Measurements from ENCODE around the gene LRRC28.

Gene LRRC28

DNA sequence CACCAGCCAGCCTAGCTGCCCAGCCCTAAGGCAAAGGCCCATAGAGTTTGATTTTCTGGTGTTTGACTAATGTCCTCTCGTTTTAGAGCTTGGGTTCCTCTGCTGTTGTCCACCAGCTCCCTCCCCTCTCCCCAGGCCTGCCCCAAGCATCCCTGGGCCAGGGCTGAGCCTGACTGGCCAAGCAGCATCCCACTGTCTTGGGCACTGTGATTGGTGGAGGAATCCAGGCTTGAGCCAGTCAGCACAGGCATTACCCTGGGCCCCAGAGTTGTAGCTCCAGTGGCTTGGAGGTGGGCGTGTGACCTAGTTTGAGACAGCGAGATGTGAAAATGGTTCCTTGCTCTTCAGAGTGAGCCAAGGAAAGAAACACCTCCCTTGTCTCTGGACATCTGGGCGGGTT, 159.2 kb downstream of the LRRC28 start:
- TF ChIP-seq CTCF (IDR thresholded peaks at IDR 0.05; ENCODE audit: low read length, missing control alignments): no peak
- no peak for DNase-seq (ENCODE audit: low read depth)
- no peak overlapping the region for H3K4me3 ChIP-seq (replicated peaks; ENCODE audit: low read depth, low read length)

- H3K4me3 ChIP-seq (replicated peaks; ENCODE audit: low read depth, low read length): no peak overlapping the region
- TF ChIP-seq CTCF (IDR thresholded peaks at IDR 0.05; ENCODE audit: low read length, missing control alignments): no peak
- no peak for DNase-seq (ENCODE audit: low read depth)
Measured at GRCh38 chr15:99411234-99411633, 160.0 kb downstream of the LRRC28 start.

DNA sequence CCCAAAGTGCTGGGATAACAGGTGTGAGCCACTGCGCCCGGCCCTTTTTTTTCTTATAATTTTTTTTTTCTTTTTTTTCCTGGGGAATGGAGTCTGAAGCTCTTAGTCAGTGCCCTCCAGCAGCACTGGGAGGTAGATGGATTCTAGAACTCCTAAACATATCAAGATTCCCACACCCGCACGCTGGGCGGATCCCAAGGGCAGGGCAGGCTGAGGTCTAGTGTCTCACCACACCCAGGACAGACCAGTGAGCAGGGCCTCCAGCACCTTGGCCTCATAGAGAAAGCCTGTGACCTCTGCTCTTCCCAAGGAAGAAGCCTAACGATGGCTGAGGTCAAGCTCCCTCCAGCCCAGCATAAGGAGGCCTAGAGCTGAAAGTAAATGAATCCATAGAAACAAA, 160.8 kb downstream of the LRRC28 start:
- H3K4me3 ChIP-seq (replicated peaks; ENCODE audit: low read depth, low read length): no peak overlapping the region
- no peak for DNase-seq (ENCODE audit: low read depth)
- no peak for TF ChIP-seq CTCF (IDR thresholded peaks at IDR 0.05; ENCODE audit: low read length, missing control alignments)

- DNase-seq (ENCODE audit: low read depth): no peak
- no peak for TF ChIP-seq CTCF (IDR thresholded peaks at IDR 0.05; ENCODE audit: low read length, missing control alignments)
- H3K4me3 ChIP-seq (replicated peaks; ENCODE audit: low read depth, low read length): no peak overlapping the region
Measured at GRCh38 chr15:99412626-99413025, 161.3 kb downstream of the LRRC28 start.

DNA sequence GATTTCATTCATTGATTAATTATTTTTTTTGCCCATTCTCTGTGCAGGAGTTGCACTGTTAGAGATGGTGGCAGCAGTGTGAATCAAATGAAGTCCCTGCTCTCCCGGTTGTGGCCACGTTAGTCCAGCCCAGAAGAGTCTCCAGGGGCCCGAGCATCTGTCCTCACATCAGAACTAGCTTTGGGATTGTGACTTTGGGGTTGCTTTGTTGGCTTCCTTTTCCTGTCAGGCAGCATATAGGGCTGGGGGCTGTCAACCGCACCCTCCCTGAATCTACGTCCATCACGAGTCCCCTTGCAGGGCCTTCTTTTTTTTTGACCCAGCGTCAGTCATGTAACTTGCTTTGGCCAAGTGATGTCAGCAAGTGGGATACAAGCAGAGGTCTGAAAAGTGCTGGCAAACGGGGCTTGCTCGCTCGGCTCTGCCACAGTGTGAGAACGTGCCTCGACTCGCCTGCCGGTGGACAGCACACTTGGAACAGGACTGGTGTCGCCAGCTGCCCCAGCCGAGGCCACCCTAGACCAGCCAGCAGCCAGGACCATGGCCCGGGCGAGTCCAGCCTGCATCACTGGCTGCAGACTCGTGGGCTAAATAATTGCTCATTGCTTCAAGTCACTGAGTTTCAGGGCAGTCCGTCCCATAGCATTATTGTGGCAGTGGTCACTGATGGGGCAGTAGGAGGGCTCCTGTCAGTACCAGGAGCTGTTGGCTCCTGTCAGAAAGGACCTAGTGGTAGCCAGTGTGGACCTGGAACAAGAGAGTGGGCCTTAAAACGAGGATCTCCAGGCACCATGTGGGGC, 162.9 kb downstream of the LRRC28 start:
- H3K4me3 ChIP-seq (replicated peaks; ENCODE audit: low read depth, low read length): no peak overlapping the region
- TF ChIP-seq CTCF (IDR thresholded peaks at IDR 0.05; ENCODE audit: low read length, missing control alignments): no peak
- DNase-seq (ENCODE audit: low read depth): no peak

DNA sequence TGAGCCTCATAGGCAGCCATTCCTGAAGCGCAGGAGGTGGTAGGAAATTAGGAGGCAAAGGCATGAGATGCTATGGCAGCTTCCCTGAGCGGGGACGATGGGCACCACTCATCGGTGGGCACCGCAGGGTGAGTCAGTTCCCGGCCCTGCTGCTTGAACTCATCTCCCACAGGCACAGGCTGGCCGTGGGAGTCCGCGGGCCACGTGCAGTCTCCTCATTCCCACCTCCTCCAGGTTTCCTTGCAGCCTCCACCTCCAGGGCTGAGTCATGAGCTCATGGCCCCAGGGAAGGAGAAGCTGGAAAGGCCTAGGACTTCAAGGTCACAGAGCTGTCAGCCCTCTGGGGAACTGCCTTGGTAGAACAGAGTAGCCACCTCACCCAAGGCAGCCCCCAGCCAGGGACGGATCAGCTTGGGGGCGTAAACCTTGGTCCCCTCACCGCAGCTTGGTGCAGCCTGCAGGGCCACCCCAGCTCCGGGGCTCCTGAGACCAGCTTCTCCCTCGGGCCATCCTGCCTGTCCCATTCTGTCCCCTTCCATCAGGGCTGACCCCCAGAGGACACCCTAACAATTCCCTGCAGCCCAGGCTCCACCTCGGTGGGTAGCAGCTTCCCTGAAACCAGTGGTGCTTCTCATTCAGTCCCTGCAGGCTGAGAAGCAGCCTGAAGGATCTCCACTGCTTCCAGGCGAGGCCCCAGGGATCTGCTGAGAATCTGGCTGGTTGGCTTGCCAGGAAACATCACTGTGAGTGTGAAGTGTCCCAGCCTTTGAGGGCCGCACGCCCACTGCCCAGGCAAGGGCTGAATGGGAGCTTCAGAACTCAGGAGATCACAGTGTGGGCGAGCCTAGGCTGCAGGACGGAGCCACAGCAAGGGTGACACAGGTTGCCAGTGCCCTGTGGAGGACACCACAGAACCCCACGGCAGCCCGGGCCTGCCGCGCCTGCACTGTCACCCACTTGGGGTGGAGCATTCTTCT, 163.8 kb downstream of the LRRC28 start:
- DNase-seq (ENCODE audit: low read depth): no peak
- H3K4me3 ChIP-seq (replicated peaks; ENCODE audit: low read depth, low read length): no peak overlapping the region
- TF ChIP-seq CTCF (IDR thresholded peaks at IDR 0.05; ENCODE audit: low read length, missing control alignments): no peak
